PC-9 (cell line): Measurements from ENCODE around the gene INAVA.

Source experiments
- EZH2 ChIP-seq: fragments of 200-600 bp; sonication (generic); IDR thresholded peaks from 2 replicates; pipeline ENCODE4 v1.8.0; 2017; ENCODE audit warnings: antibody characterized with exemption, low read depth
- TF ChIP-seq, protein P1 (sequence below): fragments of 200-600 bp; sonication (generic); conservative IDR thresholded peaks from 2 replicates; pipeline ENCODE4 v1.6.1; 2017; ENCODE audit warnings: mixed run types, antibody characterized with exemption, mild to moderate bottlenecking, moderate library complexity

GRCh38 chr1:200960948-200961340 is 66.2 kb downstream of the INAVA start:
- TF ChIP-seq EZH2, result no peak
- TF ChIP-seq, protein P1, sequence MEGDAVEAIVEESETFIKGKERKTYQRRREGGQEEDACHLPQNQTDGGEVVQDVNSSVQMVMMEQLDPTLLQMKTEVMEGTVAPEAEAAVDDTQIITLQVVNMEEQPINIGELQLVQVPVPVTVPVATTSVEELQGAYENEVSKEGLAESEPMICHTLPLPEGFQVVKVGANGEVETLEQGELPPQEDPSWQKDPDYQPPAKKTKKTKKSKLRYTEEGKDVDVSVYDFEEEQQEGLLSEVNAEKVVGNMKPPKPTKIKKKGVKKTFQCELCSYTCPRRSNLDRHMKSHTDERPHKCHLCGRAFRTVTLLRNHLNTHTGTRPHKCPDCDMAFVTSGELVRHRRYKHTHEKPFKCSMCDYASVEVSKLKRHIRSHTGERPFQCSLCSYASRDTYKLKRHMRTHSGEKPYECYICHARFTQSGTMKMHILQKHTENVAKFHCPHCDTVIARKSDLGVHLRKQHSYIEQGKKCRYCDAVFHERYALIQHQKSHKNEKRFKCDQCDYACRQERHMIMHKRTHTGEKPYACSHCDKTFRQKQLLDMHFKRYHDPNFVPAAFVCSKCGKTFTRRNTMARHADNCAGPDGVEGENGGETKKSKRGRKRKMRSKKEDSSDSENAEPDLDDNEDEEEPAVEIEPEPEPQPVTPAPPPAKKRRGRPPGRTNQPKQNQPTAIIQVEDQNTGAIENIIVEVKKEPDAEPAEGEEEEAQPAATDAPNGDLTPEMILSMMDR, result no peak
